NK-92 (cell line): ENCODE results near the gene OR10H1.
"Not testable (repeated sequence)": the region's sequence is repeated elsewhere in the genome, so short reads cannot be mapped to it uniquely, and the experiment has no call there.

Experiments
- DNase-seq: peaks from one replicate; lab custom pipeline; 2025; ENCODE audit not compliant: unreplicated experiment; lab: John Stamatoyannopoulos, UW

The OR10H1 gene

DNA sequence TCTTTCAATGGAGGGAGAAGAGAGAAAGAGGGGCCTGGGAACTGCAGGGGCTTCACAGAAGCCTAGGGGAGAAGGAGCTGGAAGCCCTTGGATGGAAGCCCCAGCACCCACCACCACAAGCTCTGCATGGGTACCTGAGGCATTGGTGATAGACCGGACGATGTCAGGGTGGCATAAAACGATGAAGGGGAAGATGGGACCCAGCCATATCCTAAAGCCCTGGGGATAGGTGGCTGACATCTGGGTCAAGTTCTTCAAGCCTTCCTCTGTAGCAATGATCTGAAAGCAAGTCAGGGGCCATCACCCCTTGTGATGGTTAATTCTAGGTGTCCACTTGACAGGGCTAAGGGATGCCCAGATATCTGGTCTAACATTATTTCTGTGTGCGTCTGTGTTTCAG, 39.2 kb downstream of the OR10H1 start:
- no peak for DNase-seq

- no peak for DNase-seq
Measured at GRCh38 chr19:15775249-15775648, 40.2 kb downstream of the OR10H1 start.

DNA sequence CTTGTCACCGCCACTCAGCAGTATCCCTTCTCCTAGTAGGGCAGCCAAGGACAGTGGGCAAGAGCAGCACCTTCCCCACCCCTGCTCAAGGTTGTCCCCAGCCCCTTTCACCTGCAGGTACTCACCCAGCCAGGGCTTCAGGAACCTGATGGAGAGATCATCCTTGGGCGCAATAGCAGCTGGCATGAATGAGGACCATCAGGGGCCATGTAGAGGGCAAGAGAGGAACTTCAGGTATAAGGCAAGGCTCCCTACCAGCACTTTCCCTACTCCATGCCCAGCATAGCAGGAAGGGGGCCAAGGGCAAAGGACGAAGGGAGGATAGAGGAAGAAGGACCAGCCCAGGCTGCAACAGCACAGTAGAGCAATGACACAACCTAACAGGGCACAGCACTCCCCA, 41.3 kb downstream of the OR10H1 start:
- not testable (repeated sequence) for DNase-seq

- DNase-seq: no peak
Measured at GRCh38 chr19:15769586-15769985, 45.9 kb downstream of the OR10H1 start.

DNA sequence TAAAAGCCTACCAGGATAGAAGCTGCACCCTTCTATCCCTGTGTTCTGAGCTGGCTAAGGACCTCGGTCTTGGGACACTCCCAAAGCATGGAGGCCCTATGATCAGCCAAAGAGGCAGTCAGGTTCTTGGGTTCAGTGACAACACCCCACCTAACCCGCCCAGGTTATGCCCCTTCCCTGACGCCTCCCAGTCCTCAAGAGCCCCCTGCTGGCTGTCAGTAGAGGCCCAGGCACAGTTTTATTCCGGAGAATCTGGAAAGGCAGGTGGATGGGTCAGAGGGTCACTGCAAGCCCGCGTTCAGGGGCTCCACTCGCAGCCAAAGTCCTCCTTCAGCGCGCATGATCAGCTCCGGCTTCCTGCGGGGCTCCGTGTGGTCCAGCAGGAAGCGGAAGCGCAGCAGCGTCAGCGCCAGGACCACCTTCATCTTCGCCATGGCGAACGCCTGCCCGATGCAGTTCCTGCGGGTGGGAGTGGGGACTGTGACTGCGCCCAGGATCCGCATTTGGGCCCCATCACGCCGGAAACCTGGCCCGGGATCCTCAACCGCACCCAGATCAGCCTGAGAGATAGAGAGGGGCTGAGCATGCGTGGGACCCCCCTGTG, 55.4 kb downstream of the OR10H1 start:
- DNase-seq: no peak

DNA sequence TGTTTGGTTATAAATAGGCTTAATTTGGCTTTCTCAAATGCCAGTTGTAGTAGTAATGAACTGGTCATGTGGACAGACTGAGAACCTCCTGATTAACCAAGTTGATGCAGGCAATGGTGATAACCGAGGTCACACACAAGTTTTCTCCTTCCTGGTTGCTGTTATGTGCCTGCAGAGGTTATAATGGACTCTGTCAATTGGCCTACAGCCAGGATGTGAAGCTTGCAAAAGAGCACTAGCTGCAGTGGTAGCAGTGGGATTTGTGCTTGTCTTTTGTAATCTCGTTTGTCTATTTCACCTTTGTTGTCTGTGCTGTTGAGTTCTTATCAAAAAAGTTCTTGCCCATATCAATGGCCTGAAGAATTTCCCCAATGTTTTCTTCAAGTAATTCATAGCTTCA, 57.1 kb downstream of the OR10H1 start:
- DNase-seq: no peak
